SK-N-SH (cell line): ENCODE measurements around the gene MRPS11. TPM values are rescaled to one million over a fixed set of nuclear protein-coding genes. Genes with fewer than 3 reads are reported as not detected.

Experiments used
- CTCF ChIA-PET: fragments of 300-600, 350-600 bp; formaldehyde crosslinking; extraction: SDS; loops from one replicate; lab custom pipeline; 2021; lab: Yijun Ruan, JAX
- POLR2A ChIA-PET: fragments of 350-600 bp; sonication (Branson Sonifier 250); formaldehyde crosslinking; extraction: SDS; loops from one replicate; lab custom pipeline; 2020; ENCODE audit warnings: antibody characterized with exemption, inconsistent platforms; lab: Yijun Ruan, JAX
- DNase-seq: peaks from one replicate; pipeline ENCODE4 v3.0.0; 2012
- H2AFZ ChIP-seq: fragments of 200-600 bp; sonication (generic); 2 replicates; pipeline ENCODE4 v1.8.1; 2016; ENCODE audit warnings: antibody characterized with exemption, mild to moderate bottlenecking, low read depth
- H3F3A ChIP-seq: fragments of 200-600 bp; sonication (generic); replicated peaks from 2 replicates; pipeline ENCODE3; 2016; ENCODE audit warnings: antibody characterized with exemption, mild to moderate bottlenecking; ENCODE audit not compliant: insufficient read depth
- H3K27ac ChIP-seq, 2 experiments: fragments of 200-500 bp in 1 of 2; fragments of 200-600 bp in 1 of 2; sonication (Bioruptor generic) in 1 of 2; sonication (generic), shearing (Covaris generic) in 1 of 2; 2 replicates each; pipeline versions ENCODE4 v1.5.1 to v1.6.1; 2014 to 2016; ENCODE audit warnings: low read depth in 2 of 2, inconsistent platforms in 1 of 2, low read length in 1 of 2, mild to moderate bottlenecking in 1 of 2, mixed read lengths in 1 of 2
- H3K27me3 ChIP-seq: fragments of 200-600 bp; sonication (generic), shearing (Covaris generic); 2 replicates; pipeline ENCODE4 v1.6.1; 2016; ENCODE audit warnings: mixed run types; ENCODE audit not compliant: insufficient read depth
- H3K36me3 ChIP-seq, 2 experiments: fragments of 200-500 bp in 1 of 2; fragments of 200-600 bp in 1 of 2; sonication (Bioruptor generic) in 1 of 2; sonication (generic) in 1 of 2; replicated peaks in 1 of 2; 2 replicates each; pipeline versions ENCODE3 to v1.5.1; 2014 to 2016; ENCODE audit warnings: low read length in 1 of 2, mild to moderate bottlenecking in 1 of 2; ENCODE audit not compliant: insufficient read depth in 2 of 2, control insufficient read depth in 1 of 2
- H3K4me1 ChIP-seq, 2 experiments: fragments of 200-500 bp in 1 of 2; fragments of 200-600 bp in 1 of 2; sonication (Bioruptor generic) in 1 of 2; sonication (generic), shearing (Covaris generic) in 1 of 2; 2 replicates each; pipeline versions ENCODE4 v1.5.1 to v1.6.1; 2014 to 2016; ENCODE audit warnings: low read depth in 1 of 2, low read length in 1 of 2, mixed run types in 1 of 2; ENCODE audit not compliant: insufficient read depth in 2 of 2, control insufficient read depth in 1 of 2
- H3K4me2 ChIP-seq: fragments of 200-600 bp; sonication (generic), shearing (Covaris generic); 2 replicates; pipeline ENCODE4 v1.6.1; 2017; ENCODE audit warnings: mixed run types
- H3K4me3 ChIP-seq, 2 experiments: fragments of 200-500 bp in 1 of 2; fragments of 200-600 bp in 1 of 2; sonication (Bioruptor generic) in 1 of 2; sonication (generic), shearing (Covaris generic) in 1 of 2; 2 replicates each; pipeline versions ENCODE4 v1.5.1 to v1.8.1; 2014 to 2016; ENCODE audit warnings: low read depth in 2 of 2, inconsistent platforms in 1 of 2, low read length in 1 of 2, mild to moderate bottlenecking in 1 of 2, mixed read lengths in 1 of 2, moderate library complexity in 1 of 2
- H3K79me2 ChIP-seq: fragments of 200-600 bp; sonication (generic); 2 replicates; pipeline ENCODE4 v1.8.1; 2017; ENCODE audit warnings: mild to moderate bottlenecking; ENCODE audit not compliant: insufficient read depth
- H3K9ac ChIP-seq: fragments of 200-600 bp; sonication (generic); 2 replicates; pipeline ENCODE4 v1.6.1; 2017; ENCODE audit warnings: mixed run types
- H3K9me2 ChIP-seq: fragments of 200-600 bp; sonication (generic); 2 replicates; pipeline ENCODE4 v1.6.1; 2017; ENCODE audit warnings: mixed run types
- H3K9me3 ChIP-seq: fragments of 200-600 bp; sonication (generic); 2 replicates; pipeline ENCODE4 v1.6.1; 2017; ENCODE audit warnings: mixed run types, mild to moderate bottlenecking, moderate library complexity
- H4K20me1 ChIP-seq: fragments of 200-600 bp; sonication (generic); 2 replicates; pipeline ENCODE4 v1.6.1; 2017; ENCODE audit warnings: mild to moderate bottlenecking, mixed run types; ENCODE audit not compliant: insufficient read depth
- CHD2 ChIP-seq: fragments of 150-350 bp; IDR thresholded peaks from 2 replicates; pipeline ENCODE4 v1.6.1; 2018; ENCODE audit warnings: low read length; ENCODE audit not compliant: partially characterized antibody
- ELF1 ChIP-seq: IDR thresholded peaks from 2 replicates; pipeline ENCODE4 v1.4.0; 2012
- EP300 ChIP-seq, 2 experiments: IDR thresholded peaks; 2 replicates each; pipeline versions ENCODE4 v1.4.0 to v1.6.1; 2012; ENCODE audit warnings: borderline replicate concordance in 1 of 2, low read depth in 1 of 2, low read length in 1 of 2
- FOSL2 ChIP-seq: IDR thresholded peaks from 2 replicates; pipeline ENCODE4 v1.4.0; 2012; ENCODE audit warnings: low read depth, mild to moderate bottlenecking, moderate library complexity, borderline replicate concordance
- FOXJ3 ChIP-seq: sonication (generic); formaldehyde crosslinking; IDR thresholded peaks from 2 replicates; pipeline ENCODE4 v1.5.1; 2020; ENCODE audit warnings: mild to moderate bottlenecking, missing genetic modification reagents
- FOXM1 ChIP-seq: IDR thresholded peaks from 2 replicates; pipeline ENCODE4 v1.4.0; 2012; ENCODE audit warnings: low read depth, mild to moderate bottlenecking
- GABPA ChIP-seq: IDR thresholded peaks from 2 replicates; pipeline ENCODE4 v1.4.0; 2012; ENCODE audit warnings: low read depth, mild to moderate bottlenecking
- GATA2 ChIP-seq: sonication (generic); formaldehyde crosslinking; IDR thresholded peaks from 2 replicates; pipeline ENCODE4 v1.5.0; 2020; ENCODE audit warnings: mild to moderate bottlenecking, missing genetic modification reagents
- JUND ChIP-seq: IDR thresholded peaks from 2 replicates; pipeline ENCODE4 v1.4.0; 2012
- MAX ChIP-seq: IDR thresholded peaks from 2 replicates; pipeline ENCODE4 v1.4.0; 2012; ENCODE audit warnings: low read depth
- MXI1 ChIP-seq: IDR thresholded peaks from 2 replicates; pipeline ENCODE4 v1.6.1; 2012; ENCODE audit warnings: mild to moderate bottlenecking, low read depth, low read length, improper control_type of control experiment
- NFIC ChIP-seq: IDR thresholded peaks from 2 replicates; pipeline ENCODE4 v1.4.0; 2012; ENCODE audit warnings: borderline replicate concordance
- NRF1 ChIP-seq: IDR thresholded peaks from 2 replicates; pipeline ENCODE4 v1.6.1; 2012; ENCODE audit warnings: low read depth, mild to moderate bottlenecking, low read length
- PBX3 ChIP-seq: IDR thresholded peaks from 2 replicates; pipeline ENCODE4; 2012
- RAD21 ChIP-seq: IDR thresholded peaks from 2 replicates; pipeline ENCODE4 v1.6.1; 2012; ENCODE audit warnings: mild to moderate bottlenecking, low read length
- RFX5 ChIP-seq: IDR thresholded peaks from 2 replicates; pipeline ENCODE4 v1.6.1; 2012; ENCODE audit warnings: mild to moderate bottlenecking, improper control_type of control experiment, low read length
- SIN3A ChIP-seq: IDR thresholded peaks from 2 replicates; pipeline ENCODE4 v1.6.1; 2012; ENCODE audit warnings: low read depth, mild to moderate bottlenecking, low read length, moderate library complexity, borderline replicate concordance
- TCF12 ChIP-seq: IDR thresholded peaks from 2 replicates; pipeline ENCODE4 v1.4.0; 2012
- TEAD4 ChIP-seq: IDR thresholded peaks from 2 replicates; pipeline ENCODE4 v1.4.0; 2012; ENCODE audit warnings: mild to moderate bottlenecking, borderline replicate concordance; ENCODE audit not compliant: insufficient read depth
- WGBS: methylation state at CpG from one replicate; pipeline ENCODE4 v1.1.6; 2017; ENCODE audit warnings: low lambda C conversion rate; 5-methylcytosine and 5-hydroxymethylcytosine counted together
- polyA plus RNA-seq, 3 experiments: library from polyadenylated mRNA; depleted of rRNA; stranded (reverse); fragments of >200 nt; gene quantifications; 2 replicates each; pipeline ENCODE4 v1.2.3, GENCODE V29; 2012
- TF ChIP-seq, protein P1 (sequence below): IDR thresholded peaks from 2 replicates; pipeline ENCODE4 v1.4.0; 2012; ENCODE audit warnings: low read depth, borderline replicate concordance

The MRPS11 gene
- polyA plus RNA-seq, 1 of the 3 experiments (the other 2 are of a cell fraction): 101 TPM

DNA sequence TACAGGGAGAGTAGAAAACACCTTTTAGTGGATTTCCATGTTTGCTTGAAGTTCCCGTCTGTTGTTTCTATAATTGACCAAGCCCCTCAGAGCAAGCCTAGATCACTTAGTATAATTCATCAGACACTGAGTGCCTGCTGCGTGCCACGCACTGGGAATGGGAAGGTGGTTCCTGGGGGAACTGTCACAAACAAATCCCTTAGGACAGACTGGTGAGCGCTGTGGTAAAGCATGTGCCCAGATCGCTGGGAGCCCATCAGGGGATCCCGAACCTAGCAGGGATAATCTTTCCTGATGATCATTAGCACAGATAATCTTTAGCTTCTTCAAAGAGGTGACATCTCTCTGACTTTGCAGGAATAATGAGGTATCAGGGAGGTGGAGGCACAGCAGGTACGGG lies 9.6 kb downstream of the MRPS11 start:
- no peaks in the 10 kb centered on the region for H3K27me3 ChIP-seq
- ChIA-PET POLR2A (no interaction called here), CTCF (interaction anchor here (0.6 to 4.7 kb wide), 27 partner anchors 8 to 415 kb away, joined by 3 to 44 read pairs (median 4); partner anchors contain the start of genes MRPL46 and MRPS11)

DNA sequence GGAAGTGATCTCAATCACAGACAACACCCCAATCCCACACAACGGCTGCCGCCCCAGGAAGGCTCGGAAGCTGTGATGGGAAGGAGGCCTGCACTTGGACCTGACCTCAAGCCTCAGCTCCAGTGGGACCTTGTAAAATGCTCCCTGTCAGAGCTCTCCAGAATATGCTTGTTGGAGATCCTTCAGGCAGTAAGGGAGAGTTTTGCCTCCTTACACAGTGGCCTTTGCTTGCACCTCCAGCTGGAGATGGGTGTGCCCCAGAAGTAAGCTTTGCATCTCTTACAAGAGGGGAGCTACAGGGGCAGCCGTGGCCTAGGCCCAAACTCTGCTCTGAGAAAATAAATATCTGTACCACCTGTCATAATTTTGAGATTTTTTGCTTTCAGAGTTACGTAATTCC lies 10.4 kb downstream of the MRPS11 start:
- H3K36me3 ChIP-seq: peaks cover 10 to 29% of the 10 kb centered on the region in 2 experiments
- CTCF ChIA-PET: interaction anchor here (1.1 to 4.7 kb wide), 13 partner anchors 9 to 357 kb away, joined by 3 to 44 read pairs (median 4); no protein-coding TSS in a partner anchor
- no peak overlapping the region for H3K27ac ChIP-seq
- H3K4me2 ChIP-seq: no peak overlapping the region
- H3K4me1 ChIP-seq: peaks cover 0 to 3% of the 10 kb centered on the region in 2 experiments; a peak in 1 of 4 replicates
- H4K20me1 ChIP-seq: no peaks in the 10 kb centered on the region
- H3K9me2 ChIP-seq: no peaks in the 10 kb centered on the region
- peaks cover 3% of the 10 kb centered on the region for H3F3A ChIP-seq
- 0 out of 2 replicates have a peak, but pooled peaks cover 5% of the 10 kb centered on the region for H3K79me2 ChIP-seq
- 100% methylated on average over 5 of the region's 5 CpGs for WGBS
- no peaks in the 10 kb centered on the region for H3K9me3 ChIP-seq
- no peak overlapping the region for H2AFZ ChIP-seq
- TF ChIP-seq JUND: no peak
- no peak for TF ChIP-seq GATA2 (CRISPR knock-in tag)
- no peak for TF ChIP-seq GABPA
- TF ChIP-seq MXI1: no peak
- no peak for TF ChIP-seq FOXJ3 (CRISPR knock-in tag)
- no peak for DNase-seq
- POLR2A ChIA-PET: no interaction called here
- no peak overlapping the region for H3K9ac ChIP-seq
- H3K4me3 ChIP-seq: no peak overlapping the region
- no peaks in the 10 kb centered on the region for H3K27me3 ChIP-seq

More for the DNA sequence above, 9.6 kb downstream of the MRPS11 start:
- H3K79me2 ChIP-seq: 0 out of 2 replicates have a peak, but pooled peaks cover 5% of the 10 kb centered on the region
- H3K4me2 ChIP-seq: no peak overlapping the region
- WGBS: 94% methylated on average over 5 of the region's 7 CpGs
- no peaks in the 10 kb centered on the region for H4K20me1 ChIP-seq
- H3K9me3 ChIP-seq: no peaks in the 10 kb centered on the region
- no peaks in the 10 kb centered on the region for H3K9me2 ChIP-seq
- no peak overlapping the region for H2AFZ ChIP-seq
- H3K4me1 ChIP-seq: peaks cover 0 to 3% of the 10 kb centered on the region in 2 experiments; a peak in 1 of 4 replicates
- DNase-seq: no peak
- no peak overlapping the region for H3K9ac ChIP-seq
- peaks cover 14 to 36% of the 10 kb centered on the region in 2 experiments for H3K36me3 ChIP-seq
- H3F3A ChIP-seq: peaks cover 3% of the 10 kb centered on the region
- no peak overlapping the region for H3K27ac ChIP-seq
- H3K4me3 ChIP-seq: no peak overlapping the region
- TF ChIP-seq ELF1 (no peak), FOXM1 (no peak), PBX3 (no peak)

- Histone ChIP-seq H3K4me2 (no peak overlapping the region), H2AFZ (no peak overlapping the region), H3K27ac (no peak overlapping the region), H3F3A (peaks cover 3% of the 10 kb centered on the region), H3K36me3 (peaks cover 10 to 21% of the 10 kb centered on the region in 2 experiments), H3K79me2 (no peaks in the 10 kb centered on the region), H3K27me3 (no peaks in the 10 kb centered on the region), H3K4me3 (no peak overlapping the region), H3K9ac (no peak overlapping the region), H3K9me3 (no peaks in the 10 kb centered on the region), H3K9me2 (no peaks in the 10 kb centered on the region), H3K4me1 (peaks cover 0 to 3% of the 10 kb centered on the region in 2 experiments; a peak in 1 of 4 replicates), H4K20me1 (no peaks in the 10 kb centered on the region)
- CTCF ChIA-PET: interaction anchor here (1.1 to 4.7 kb wide), 5 partner anchors 29 to 146 kb away, joined by 3 to 44 read pairs (median 4); no protein-coding TSS in a partner anchor
- DNase-seq: no peak
- 88% methylated on average over 3 of the region's 3 CpGs for WGBS
- POLR2A ChIA-PET: no interaction called here
- TF ChIP-seq MXI1 (no peak), TEAD4 (no peak), FOXM1 (no peak), RFX5 (no peak), SIN3A (no peak), EP300 (IDR thresholded peaks at IDR 0.05; ENCODE audit: borderline replicate concordance in 1 of 2, low read depth in 1 of 2, low read length in 1 of 2) (no peak), NFIC (no peak), RAD21 (no peak), CHD2 (no peak), TCF12 (no peak), PBX3 (no peak), FOXJ3 (CRISPR knock-in tag) (no peak), MAX (no peak), FOSL2 (no peak), JUND (no peak), NRF1 (no peak)
- TF ChIP-seq, protein P1, sequence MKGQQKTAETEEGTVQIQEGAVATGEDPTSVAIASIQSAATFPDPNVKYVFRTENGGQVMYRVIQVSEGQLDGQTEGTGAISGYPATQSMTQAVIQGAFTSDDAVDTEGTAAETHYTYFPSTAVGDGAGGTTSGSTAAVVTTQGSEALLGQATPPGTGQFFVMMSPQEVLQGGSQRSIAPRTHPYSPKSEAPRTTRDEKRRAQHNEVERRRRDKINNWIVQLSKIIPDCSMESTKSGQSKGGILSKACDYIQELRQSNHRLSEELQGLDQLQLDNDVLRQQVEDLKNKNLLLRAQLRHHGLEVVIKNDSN: no peak
Observed at GRCh38 chr15:88479169-88479568, 11.7 kb downstream of the MRPS11 start.
